ENCODE results near the gene RNPEPL1.

DNA sequence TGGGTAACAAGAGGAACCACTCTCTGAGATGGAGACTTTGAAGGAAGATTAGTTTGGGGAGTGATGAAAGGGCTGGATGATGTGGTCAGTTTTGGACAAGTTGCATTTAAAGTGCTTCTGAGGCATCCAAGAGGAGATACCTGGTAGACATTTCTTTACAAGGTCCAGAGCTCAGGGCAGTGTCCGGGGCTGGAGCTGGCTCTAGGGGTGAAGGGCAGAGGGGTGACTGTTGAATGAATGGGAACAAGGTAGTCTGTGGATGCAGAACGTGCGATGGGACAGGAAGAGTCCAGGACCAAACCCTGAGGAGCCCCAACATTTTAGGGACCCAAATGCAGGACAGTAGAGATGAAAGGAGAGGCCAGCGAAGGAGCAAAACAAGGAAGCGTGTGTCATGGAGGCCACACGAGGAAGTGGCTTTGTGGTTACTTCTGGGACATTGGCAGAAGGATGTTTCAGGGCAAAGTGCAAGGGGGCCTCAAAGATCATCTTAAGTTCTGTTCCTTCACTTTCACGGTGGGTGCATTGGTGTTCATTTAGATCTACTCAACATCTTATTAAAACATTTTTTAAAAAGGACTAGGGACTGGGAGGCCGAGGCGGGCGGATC, 43.4 kb downstream of the RNPEPL1 start:
- TF ChIP-seq TAF1 (IDR thresholded peaks at IDR 0.05; ENCODE audit: borderline replicate concordance, low read depth, low read length), result no peak
- TF ChIP-seq, protein P1, sequence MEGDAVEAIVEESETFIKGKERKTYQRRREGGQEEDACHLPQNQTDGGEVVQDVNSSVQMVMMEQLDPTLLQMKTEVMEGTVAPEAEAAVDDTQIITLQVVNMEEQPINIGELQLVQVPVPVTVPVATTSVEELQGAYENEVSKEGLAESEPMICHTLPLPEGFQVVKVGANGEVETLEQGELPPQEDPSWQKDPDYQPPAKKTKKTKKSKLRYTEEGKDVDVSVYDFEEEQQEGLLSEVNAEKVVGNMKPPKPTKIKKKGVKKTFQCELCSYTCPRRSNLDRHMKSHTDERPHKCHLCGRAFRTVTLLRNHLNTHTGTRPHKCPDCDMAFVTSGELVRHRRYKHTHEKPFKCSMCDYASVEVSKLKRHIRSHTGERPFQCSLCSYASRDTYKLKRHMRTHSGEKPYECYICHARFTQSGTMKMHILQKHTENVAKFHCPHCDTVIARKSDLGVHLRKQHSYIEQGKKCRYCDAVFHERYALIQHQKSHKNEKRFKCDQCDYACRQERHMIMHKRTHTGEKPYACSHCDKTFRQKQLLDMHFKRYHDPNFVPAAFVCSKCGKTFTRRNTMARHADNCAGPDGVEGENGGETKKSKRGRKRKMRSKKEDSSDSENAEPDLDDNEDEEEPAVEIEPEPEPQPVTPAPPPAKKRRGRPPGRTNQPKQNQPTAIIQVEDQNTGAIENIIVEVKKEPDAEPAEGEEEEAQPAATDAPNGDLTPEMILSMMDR (IDR thresholded peaks at IDR 0.05 in 2 of 3, conservative IDR thresholded peaks at IDR 0.05 in 1 of 3; ENCODE audit: control insufficient read depth in 2 of 3, extremely low read depth in 1 of 3, insufficient read depth in 1 of 3, low read depth in 3 of 3, low read length in 3 of 3), result no peak
- TF ChIP-seq POLR2AphosphoS2 (IDR thresholded peaks at IDR 0.05; ENCODE audit: low read depth, low read length), result no peak
- TF ChIP-seq RAD21 (IDR thresholded peaks at IDR 0.05; ENCODE audit: insufficient read depth, low read depth, low read length), result no peak
- TF ChIP-seq TARDBP (IDR thresholded peaks at IDR 0.05; ENCODE audit: borderline replicate concordance), result no peak
- TF ChIP-seq BCLAF1 (IDR thresholded peaks at IDR 0.05), result no peak
- no peak for TF ChIP-seq POU2F2 (IDR thresholded peaks at IDR 0.05; ENCODE audit: borderline replicate concordance, low read depth, low read length)
- no peak for TF ChIP-seq JUNB (IDR thresholded peaks at IDR 0.05)
- no peak for TF ChIP-seq EZH2 (IDR thresholded peaks at IDR 0.05; ENCODE audit: borderline replicate concordance, control insufficient read depth, low read depth, low read length)
- no peak for TF ChIP-seq RFX5 (IDR thresholded peaks at IDR 0.05; ENCODE audit: low read depth, low read length)
- TF ChIP-seq POLR2A (IDR thresholded peaks at IDR 0.05; ENCODE audit: low read depth, low read length), result no peak
- TF ChIP-seq ZBTB40 (IDR thresholded peaks at IDR 0.05; ENCODE audit: borderline replicate concordance), result no peak
- TF ChIP-seq ZBTB11 (CRISPR knock-in tag; IDR thresholded peaks at IDR 0.05), result no peak

Measured in GM12878 (cell line).